GM19467 (cell line): ENCODE measurements around the gene CLEC16A.

Experiments used
- ATAC-seq: cut with Tn5 transposase; IDR thresholded peaks from one replicate; pipeline ENCODE4 v1.9.1; 2021; ENCODE audit warnings: mild to moderate bottlenecking, moderate library complexity; ENCODE audit not compliant: unreplicated experiment

CLEC16A gene

DNA sequence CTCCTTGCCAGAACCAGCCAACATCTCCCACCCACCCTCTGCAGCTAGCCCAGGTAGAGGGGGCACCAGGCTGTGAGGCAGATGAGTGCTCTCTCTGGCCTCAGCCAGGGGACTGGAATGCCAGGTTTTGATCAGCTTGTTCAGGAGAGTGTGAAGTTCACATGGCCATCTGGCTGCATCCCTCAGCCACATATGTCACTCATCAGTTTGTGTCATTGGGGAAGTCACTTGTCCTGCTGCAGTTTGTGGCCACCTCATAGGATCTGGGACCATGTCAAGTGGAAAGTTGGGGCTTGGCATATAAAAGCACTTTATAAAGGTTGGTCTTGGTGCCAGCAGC lies 164.1 kb downstream of the CLEC16A start:
- no peak for ATAC-seq

GRCh38 chr16:11109566-11109965 lies 165.2 kb downstream of the CLEC16A start:
- ATAC-seq, result no peak

GRCh38 chr16:11111150-11111549 lies 166.8 kb downstream of the CLEC16A start:
- ATAC-seq, result no peak

DNA sequence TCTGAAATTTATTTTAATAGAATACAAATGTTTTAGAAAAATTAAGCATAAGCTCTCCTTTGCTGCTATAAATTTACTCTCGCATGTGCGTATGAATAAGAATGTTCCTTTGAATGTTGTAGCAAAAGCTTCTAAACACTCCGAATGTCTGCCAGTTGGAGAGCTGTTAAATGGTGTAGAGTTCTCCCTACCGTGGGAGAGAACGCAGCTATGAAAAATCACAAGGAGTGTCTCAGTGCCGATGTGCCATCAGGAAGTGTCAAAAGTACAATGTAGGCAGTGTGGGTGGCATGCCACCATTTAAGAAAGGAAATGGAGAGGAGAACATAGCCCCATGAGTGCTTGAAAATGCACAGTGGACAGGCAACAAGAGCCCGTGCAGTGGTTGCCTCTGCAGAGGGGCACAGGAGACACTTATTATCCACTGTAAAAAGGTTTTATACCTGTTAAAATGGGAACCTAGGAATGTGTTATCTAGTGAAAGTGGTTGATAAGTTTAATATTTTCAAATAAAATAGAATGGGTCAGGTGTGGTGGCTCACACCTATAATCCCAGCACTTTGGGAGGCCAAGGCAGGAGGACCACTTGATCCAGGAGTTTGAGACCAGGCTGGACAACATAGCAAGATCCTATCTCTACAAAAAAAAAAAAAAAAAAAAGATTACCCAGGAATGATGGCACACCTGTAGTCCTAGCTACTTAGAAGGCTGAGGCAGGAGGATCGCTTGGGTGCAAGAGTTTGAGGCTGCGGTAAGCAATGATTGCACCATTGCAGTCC lies 167.7 kb downstream of the CLEC16A start:
- ATAC-seq, result no peak

DNA sequence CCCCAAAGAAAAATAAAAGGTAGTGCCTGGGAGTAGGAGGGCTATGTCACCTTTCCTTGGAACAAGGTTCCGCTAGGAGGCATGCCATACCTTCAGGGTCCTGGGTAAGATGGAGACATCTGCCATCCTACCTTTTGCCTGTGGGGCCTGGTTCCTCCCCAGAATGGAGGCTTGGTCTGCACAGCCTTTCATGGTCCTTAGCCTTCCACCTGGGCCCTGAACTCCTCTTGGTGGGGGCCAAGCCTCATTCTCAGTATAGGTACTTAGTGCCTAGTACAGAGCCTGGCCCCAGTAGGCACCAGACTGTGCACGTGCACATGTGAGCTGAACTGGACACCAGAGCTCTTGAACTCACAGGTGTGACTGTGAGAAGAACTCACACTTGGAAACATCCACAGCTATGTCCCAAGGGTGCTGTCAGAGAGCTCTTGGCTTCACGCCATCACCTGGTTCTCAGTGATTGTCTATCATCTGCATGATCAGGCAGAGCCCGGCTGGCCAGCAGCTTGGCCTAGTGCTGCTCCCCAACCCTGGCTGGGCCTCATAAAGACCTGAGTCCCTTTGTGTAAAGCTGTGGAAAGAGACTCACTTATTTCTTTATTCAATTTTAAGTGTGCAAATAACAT lies 168.5 kb downstream of the CLEC16A start:
- no peak for ATAC-seq

GRCh38 chr16:11114366-11115164 lies 170.2 kb downstream of the CLEC16A start:
- ATAC-seq, result no peak

- no peak for ATAC-seq
These were observed 173.3 kb downstream of the CLEC16A start for GRCh38 chr16:11117576-11118211.

DNA sequence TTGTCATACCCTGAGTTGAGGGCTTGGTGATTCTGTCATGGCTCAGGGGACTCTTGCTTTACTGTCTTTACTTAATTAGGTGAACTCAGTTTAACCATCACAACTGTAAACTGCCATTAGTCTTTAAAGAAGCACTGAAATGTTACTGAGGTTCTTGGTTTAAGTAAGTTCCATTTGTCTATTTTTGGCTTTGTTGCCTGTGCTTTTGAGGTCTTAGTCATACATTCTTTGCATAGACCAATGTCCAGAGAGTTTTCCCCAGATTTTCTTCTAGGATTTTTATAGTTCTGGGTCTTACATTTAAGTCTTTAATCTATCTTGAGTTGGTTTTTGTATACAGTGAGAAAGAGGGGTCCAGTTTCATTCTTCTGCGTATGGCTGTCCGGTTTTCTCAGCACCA lies 174.1 kb downstream of the CLEC16A start:
- ATAC-seq, result no peak

- ATAC-seq, result no peak
These were observed 176.8 kb downstream of the CLEC16A start for GRCh38 chr16:11121083-11121608.

- no peak for ATAC-seq
These were observed 177.7 kb downstream of the CLEC16A start for GRCh38 chr16:11121914-11122692.

DNA sequence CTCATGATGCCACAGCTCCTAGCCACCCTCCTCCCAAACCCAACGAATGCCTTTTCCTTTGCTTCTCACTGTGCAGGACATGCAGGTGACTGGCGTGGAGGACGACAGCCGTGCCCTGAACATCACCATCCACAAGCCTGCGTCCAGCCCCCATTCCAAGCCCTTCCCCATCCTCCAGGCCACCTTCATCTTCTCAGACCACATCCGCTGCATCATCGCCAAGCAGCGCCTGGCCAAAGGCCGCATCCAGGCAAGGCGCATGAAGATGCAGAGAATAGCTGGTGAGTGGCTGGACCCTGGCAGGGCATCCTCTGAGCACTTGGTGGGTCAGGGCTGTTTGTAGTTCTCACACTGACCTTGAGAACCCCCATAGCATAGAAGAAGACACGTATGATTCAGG lies 179.3 kb downstream of the CLEC16A start:
- ATAC-seq, result no peak

GRCh38 chr16:11125936-11126335 lies 181.6 kb downstream of the CLEC16A start:
- no peak for ATAC-seq

GRCh38 chr16:11126399-11127054 lies 182.2 kb downstream of the CLEC16A start:
- no peak for ATAC-seq

DNA sequence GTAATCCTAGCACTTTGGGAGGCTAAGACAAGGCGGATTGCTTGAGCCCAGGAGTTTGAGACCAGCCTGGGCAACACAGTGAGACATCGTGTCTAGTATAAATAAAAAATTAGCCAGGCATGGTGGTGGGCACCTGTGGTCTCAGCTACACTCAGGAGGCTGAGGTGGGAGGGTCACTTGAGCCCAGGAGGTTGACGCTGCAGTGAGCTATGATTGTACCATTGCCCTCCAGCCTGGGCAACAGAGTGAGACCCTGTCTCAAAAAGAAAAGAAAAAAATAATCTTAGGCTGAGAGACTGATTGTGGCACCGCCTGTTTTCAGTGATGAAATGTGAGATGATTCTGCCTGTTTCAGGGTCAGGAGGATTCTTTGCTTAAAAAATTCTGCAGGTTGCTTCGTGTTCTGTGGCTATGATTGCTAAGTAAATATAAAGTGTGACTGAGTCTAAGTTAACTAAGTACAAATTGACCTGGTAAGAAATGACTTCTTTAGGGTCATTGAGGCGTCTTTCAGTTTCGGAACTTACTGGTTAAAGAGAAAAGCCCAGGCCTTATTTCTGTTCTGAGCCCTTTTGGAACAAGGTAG lies 183.3 kb downstream of the CLEC16A start:
- no peak for ATAC-seq

DNA sequence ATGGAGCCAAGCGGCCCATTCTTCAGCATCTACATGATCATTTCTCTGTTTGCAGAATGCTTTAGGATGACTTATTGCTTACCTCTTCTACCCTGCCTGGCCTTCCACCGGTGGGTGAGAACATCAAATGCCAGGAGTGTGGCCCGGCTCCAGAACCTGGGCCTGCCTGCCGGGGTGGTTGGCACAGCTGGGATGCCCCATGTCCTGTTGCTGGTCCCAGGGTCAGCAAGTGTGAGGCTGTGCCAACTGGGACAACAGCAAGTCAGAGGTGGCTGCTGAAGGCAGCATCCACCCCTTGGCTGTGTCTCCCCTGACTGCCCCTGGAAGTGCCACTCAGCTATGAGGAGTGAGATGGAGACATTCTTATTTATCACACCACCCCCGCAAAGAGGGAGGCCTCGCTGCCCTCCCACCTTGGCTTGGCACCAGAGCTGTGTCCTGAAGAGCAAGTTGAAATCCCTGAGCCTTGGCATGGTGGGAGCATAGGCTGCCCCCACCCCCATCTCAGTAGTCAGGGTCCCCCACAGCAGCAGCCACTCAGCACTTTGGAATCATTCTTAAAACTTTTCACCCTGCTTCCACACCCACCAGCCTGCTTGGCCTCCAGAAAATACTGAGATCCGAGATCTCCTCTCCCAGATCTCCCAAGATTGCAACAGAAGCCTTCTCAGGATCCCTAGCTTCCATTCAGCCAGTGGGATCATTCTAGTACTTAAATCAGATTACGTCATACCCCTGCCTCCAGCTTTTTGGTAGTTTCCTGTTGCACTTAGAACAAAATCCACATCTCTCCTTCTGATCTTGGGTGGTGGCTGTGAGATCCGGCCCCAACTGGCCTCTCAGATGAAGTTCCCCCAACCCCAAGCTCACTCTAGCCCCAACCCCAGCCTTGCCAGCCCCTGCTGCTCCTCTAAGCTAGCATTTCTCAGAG lies 184.1 kb downstream of the CLEC16A start:
- ATAC-seq, result no peak

DNA sequence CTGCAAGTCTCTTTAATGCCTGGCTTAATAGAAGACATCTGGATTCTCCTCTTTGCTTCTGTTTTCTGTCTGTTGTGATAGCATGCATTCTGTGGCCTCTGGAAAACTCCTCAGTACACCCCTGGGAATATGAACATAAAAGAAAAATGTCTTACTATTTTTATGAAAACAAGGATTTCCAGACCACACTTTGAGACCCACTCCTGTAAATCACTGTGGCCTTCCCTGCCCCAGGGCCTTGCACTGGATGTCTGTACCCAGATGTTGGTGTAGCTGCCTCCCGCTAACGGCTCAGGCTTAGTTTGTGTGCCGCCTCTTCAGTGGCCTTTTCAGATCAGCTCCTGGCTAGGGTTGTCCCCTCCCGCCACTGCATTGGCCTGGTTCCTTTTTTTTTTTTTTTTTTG lies 185.0 kb downstream of the CLEC16A start:
- no peak for ATAC-seq

GRCh38 chr16:11130978-11131665 lies 186.8 kb downstream of the CLEC16A start:
- no peak for ATAC-seq

- ATAC-seq, result no peak
These were observed 187.3 kb downstream of the CLEC16A start for GRCh38 chr16:11131706-11132105.
